ENCODE results near the gene SLC6A4.
"Not testable (repeated sequence)": the region's sequence is repeated elsewhere in the genome, so short reads cannot be mapped to it uniquely, and the experiment has no call there.

SLC6A4 gene

DNA sequence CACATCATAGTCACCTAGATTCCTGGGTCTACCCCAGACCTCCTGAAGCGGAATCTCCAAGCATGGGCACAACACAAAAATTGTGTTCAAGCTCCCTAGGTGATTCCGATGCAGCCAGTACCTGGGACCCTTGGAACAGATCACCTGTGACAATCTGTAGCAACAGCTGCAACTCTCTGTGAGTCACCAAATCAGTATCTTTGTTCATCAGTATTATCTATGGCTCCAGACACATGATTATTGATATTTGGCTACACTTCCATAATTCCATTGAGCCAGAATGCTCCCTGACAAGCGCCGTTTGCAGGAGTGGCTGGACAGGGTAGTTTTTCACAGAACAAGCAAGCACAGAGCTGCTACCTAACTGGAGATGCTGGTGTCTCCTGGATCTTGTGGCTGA lies 16.2 kb downstream of the SLC6A4 start:
- no peak for DNase-seq (ENCODE audit: low read depth in 2 of 2)

DNA sequence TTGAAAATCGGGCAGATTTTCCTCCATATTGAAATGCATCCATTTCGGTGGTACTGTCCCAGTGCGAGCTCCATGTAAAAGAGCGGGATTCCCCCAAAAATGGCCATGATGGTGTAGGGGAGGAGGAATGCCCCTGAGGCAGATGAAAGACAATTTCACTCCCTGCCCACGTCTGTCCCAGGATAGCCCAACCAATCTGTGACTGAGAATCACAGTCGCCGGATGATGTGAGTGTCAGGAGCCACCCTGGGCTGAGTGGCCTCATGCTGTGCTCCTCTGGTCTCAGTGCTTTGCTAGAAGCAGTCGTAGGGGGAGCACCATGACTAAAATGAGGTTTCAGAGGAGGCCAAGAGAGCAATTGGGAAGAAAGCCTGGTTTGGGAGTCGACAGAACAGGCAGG lies 16.7 kb downstream of the SLC6A4 start:
- no peak for DNase-seq (ENCODE audit: low read depth in 2 of 2)

DNA sequence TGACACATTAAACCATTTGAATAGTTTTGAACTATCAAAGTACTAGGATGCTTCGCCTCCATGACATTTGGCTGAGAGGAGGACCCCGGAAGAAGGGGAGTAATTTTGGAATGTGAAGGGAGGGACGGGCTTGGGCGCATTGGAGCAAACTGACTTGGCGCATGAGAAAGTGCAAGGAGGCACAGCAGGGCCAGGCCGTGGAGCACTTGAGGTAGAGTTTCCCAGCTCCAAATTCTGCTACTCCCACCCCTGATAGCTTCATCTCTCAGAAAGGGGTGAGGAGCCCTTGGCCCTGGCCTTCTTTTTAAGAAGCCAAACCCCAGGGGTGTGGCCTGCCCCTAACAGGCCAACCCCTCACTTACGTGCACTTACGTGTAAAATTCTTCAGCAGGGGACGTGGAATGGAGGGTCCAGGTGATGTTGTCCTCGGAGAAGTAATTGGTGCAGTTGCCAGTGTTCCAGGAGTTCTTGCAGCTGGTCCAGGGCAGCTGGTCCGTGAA lies 17.7 kb downstream of the SLC6A4 start:
- DNase-seq (ENCODE audit: low read depth in 2 of 2): no peak

DNA sequence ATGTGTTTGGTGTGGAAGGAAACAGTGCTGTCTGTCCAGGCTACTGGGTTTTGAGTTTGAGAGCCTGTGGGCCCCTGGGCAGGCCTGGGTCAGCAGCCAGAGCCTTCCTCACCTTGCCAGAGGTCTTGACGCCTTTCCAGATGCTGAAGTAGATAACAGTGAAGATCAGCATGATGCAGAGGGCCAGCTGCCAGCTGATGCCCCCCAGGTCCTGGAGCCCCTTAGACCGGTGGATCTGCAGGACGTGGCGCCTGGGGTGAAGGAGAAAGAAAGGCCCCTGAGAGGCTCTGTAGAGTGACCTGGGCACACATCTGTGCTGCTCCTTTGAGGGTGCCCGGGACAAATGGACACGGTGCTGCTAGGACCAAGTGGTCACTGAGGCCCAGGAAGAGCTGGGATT lies 18.4 kb downstream of the SLC6A4 start:
- DNase-seq (ENCODE audit: low read depth in 2 of 2): no peak

DNA sequence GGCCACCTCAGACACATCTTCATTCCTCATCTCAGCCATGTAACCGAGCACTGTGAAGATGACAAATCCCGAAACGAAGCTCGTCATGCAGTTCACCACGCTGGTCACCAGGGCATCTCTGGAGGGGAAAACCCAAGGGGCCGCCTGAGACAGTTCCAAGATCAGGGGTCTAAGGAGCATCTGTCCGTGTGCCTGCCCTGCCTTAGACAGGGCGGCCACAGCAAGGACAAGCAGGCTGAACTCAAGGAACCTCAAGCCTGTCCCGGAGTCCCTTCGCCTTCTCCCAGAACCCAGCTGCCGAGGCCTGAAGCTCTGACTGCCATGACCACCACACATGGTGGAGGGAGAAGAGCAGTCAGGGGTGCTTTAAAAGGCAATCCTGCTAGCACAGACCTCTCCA lies 22.7 kb downstream of the SLC6A4 start:
- DNase-seq (ENCODE audit: low read depth in 2 of 2): no peak

DNA sequence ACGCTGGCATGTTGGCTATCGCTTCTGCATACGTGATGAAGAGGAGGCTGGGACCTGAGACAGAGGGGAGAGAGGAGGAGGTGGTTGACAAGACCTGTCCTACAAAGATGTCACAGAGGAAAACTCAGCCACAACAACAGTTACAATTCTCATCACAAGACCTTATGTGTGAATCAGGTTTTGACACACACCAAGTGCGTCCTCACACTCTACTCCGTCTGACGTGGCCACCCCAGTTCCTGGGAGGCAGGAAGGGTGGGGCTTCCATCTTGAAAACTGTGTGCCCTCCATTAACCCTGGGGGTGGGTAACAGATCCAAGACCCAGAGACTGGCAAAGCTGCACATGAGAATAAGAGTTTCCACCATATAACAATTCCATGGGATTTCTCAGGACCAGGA lies 24.1 kb downstream of the SLC6A4 start:
- DNase-seq (ENCODE audit: low read depth in 2 of 2): no peak

DNA sequence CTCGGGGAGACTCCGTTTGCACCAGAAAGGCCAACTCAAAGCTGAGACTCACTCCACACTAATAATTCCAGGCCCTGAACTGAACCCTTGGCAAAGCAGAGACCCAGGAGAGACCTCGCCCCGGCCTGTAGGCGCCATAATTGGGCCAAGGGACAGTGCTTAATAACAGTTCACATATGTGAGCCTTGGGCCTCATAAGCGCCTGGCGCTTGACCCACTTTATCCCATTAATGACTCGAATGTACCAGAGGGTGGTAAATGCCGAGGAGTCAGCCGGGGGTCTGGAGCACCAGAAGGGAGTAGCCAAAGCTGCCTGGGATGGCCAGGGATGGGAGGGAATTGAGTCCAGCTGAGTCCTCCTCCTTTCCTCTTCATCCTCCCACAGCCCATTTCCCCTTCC lies 24.6 kb downstream of the SLC6A4 start:
- no peak for DNase-seq (ENCODE audit: low read depth in 2 of 2)

DNA sequence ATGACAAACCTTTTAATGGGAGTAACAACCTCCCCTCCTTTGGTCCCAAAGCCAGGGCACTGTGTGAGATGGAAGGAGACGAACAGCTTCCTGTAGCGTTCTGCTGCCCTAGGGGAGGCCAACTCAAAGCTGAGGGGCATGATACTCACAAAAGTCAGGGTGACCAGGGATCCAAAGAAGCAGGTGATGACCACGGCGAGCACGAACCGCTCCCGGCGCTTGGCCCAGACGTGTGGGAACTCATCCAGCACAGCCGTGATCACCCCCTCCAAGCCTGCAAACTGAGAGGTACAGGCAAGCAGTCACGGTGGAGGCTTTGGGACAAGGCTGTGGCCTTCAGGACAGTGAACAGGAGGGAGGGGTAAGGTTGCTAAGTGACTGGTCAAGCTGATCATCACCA lies 25.1 kb downstream of the SLC6A4 start:
- no peak for DNase-seq (ENCODE audit: low read depth in 2 of 2)

DNA sequence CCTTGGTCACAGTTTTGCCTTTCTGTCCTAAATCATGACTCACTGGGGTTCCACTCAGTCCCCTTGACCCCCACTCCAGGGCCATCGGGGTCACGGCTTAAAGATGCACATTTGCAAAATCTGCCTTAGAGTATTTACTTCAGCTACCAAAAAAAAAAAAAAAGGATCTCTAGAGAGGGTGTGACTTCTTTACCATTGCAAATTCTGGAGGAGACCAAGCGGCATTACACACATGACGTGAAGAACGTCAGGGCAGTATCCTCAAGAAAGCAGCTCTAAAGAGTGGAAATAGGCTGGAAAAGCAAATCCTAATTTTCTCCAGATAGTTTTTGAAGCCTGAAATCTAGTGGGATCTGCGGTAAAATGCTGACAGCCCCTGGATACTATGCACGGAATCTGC lies 25.6 kb downstream of the SLC6A4 start:
- no peak for DNase-seq (ENCODE audit: low read depth in 2 of 2)

DNA sequence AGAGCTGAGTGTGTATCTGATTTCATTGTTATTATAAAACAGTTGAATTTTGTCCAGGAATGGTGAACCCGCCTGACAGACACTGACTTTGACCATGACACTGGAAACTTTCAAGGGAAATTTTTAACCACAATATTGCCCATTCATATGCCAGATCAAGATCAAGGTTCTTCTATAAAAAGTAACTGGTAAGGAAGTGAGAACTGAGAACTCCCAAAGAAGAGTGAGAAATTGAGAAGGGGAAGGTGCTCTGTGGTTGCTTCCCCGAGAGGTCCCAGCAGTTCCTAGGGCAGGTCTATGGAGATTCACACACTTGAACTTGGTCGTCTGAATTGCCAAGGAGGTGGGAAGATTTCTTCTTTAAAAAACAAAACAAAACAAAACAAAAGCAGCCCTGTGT lies 27.3 kb downstream of the SLC6A4 start:
- no peak for DNase-seq (ENCODE audit: low read depth in 2 of 2)

DNA sequence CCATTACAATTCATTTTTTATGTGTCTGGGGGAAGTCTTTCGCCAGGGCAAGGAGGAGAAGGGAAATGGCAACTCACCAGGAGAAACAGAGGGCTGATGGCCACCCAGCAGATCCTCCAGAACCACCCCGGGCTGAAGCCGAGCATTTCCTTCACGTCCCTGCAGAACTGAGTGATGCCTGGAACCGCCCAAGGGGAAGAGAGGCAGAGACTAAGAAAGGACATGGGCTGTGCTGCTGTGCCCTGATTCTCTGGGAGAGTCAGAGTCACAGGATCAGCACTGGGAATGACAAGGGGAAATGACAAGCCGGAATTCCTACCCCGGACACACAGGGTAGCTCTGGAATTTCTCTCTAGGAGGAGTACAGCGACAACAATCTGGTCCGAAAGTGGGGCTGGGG lies 27.8 kb downstream of the SLC6A4 start:
- no peak for DNase-seq (ENCODE audit: low read depth in 2 of 2)

DNA sequence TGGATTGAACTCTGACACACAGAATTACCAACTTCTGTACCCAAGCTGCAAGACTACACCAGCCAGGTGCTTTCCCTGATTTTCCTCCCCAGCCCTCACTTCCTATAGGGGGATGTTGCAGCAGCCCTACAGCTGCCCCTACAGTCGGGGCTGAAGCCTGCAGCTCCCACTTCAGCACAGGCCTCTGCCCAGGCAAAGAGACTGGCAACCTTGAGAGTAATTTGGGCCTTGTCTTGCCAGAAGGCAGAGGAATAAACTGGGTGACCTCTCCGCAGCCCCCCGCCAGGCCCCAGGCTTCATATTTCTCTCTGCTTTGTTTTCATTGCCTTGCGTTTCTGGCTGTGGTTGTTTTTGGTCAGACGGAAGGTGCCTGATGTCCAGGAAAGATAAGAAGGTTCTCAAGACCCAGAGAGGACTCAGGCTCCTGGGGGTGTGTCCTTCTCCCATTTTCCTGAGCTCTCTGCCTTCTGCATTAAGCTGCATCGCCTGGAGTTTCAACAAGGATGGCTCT lies 32.0 kb downstream of the SLC6A4 start:
- no peak for DNase-seq (ENCODE audit: low read depth in 2 of 2)

DNA sequence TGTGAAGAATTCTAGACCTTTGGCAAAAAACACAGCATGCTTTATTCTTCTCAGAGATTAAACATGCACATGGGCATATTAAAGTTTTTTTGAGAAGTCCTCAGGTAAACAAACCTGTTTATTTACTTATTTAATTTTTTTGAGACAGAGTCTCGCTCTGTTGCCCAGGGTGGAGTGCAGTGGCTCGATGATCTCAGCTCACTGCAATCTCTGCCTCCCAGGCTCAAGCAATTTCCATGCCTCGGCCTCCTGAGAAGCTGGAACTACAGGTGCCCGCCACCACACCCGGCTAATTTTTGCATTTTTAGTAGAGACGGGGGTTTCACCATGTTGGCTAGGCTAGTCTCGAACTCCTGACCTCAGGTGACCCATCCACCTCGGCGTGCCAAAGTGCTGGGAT lies 34.8 kb downstream of the SLC6A4 start:
- DNase-seq (ENCODE audit: low read depth in 2 of 2): not testable (repeated sequence)

DNA sequence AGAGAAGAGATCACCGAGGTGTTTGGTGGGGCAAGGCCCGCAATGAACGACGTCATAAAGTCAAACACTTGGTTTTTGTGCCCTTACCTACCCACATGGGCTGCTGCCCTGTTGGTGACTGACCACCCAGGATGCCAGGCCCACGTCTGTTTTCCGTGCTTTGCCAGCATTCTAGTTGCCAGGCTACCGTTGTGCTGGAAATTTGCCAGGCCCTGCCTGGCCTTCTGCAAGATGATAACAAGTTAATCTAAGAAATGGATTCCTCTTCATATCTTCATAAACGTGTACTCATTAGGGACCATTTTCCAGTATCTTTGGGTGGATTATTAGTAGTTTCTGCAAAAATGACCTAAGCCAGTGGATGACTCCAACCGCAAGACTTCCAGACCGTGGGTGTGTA lies 35.4 kb downstream of the SLC6A4 start:
- no peak for DNase-seq (ENCODE audit: low read depth in 2 of 2)

DNA sequence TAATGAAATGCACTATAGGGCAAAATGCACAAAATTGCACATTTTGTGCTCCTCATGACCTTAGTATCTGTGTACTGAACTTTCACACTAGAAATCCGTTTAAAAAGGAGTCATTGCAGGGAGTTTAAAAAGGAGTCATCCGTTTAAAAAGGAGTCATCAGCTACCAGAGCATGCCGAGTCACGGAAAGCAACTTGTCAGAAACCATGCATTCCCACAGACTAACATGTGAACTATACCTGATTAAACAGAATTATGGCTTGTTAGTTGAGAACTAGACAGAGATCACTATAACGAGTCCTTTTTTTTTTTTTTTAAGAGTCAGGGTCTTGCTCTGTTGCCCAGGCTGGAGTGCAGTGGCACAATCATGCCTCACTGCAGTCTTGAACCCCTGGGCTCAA lies 35.9 kb downstream of the SLC6A4 start:
- no peak for DNase-seq (ENCODE audit: low read depth in 2 of 2)

DNA sequence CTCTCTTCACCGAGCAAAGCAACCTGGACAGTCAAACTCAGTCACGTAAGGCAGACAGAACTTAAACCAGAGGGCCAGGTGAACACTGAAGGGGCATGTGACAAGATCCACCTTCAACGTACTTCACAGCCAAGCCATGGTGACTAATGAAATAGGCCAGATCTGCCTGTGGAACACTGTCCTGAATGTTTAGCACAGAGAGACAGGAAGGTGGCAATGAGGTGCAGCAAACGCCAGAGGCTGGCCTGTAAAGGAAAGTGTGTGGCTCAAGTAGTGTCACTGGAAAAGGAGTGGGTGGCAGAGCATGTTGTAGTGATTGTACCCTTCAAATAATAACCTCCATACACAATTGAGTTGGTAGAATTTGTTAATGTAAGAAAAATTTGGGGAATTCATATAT lies 38.1 kb downstream of the SLC6A4 start:
- DNase-seq (ENCODE audit: low read depth in 2 of 2): no peak

DNA sequence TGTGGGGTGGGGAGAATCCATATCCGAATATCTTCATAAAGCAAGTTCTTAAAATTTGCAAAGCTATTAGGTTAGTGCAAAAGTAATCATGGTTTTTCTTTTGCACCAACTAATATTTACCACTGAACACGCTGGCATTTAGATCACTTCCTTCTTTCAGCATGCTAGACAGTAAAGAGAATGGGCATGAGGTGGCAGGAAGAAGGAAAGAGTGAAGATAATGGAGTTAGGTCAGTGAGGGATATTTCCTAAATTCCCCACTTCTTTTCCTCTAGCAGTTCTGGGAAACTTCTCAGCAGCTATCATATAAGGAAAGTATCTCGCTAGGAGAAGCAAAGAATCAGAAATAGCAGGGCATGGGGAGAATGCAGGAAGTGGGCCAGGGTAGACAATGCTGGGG lies 39.0 kb downstream of the SLC6A4 start:
- no peak for DNase-seq (ENCODE audit: low read depth in 2 of 2)

DNA sequence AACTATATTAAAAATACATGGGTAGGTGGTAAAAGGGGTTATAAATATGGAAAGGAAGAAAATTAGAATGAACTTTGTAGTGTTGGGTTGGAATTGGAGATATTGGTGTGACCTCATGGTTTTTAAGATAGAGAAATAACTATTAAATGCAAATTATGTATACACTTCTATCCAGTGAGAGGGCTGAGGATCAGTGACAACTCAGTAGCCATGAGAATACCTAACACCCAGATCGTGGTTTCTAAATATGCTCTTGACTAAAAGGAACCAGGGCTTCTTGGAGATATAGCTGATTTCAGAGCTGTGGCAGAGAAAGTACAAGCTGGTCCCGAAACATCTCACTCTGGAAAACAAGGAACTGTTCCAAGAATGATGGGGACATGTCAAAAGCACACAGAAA lies 44.4 kb downstream of the SLC6A4 start:
- no peak for DNase-seq (ENCODE audit: low read depth in 2 of 2)

DNA sequence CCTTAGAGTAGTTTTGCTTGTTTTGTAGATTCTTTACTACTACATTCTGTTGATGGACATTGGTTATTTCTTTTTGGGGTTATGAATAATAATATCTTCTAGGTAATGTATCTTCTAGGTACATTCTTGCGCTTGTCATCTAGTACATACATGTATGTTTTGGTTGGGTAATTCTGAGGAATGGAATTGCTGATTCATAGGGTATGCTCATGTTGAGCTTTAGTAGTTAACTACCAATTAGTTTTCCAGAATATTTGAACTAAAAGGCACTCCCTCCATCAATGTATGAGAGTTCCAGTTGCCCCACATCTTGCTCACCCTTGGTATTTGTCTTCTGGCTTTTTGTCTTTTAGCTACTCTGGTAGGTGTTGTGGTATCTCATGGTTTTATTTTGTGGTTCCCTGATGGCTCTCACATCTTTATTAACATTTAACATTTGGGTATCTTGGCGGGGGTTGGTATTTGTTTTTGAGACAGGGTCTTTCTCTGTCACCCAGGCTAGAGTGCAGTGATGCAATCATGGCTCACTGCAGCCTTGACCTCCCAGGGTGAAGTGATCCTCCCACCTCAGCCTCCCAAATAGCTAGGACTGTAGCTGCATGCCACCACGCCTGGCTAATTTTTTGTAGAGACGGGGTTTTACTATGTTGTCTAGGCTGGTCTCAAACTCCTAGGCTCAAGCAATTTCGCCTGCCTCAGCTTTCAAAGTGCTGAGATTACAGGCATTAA lies 47.1 kb downstream of the SLC6A4 start:
- DNase-seq (ENCODE audit: low read depth in 2 of 2): no peak

DNA sequence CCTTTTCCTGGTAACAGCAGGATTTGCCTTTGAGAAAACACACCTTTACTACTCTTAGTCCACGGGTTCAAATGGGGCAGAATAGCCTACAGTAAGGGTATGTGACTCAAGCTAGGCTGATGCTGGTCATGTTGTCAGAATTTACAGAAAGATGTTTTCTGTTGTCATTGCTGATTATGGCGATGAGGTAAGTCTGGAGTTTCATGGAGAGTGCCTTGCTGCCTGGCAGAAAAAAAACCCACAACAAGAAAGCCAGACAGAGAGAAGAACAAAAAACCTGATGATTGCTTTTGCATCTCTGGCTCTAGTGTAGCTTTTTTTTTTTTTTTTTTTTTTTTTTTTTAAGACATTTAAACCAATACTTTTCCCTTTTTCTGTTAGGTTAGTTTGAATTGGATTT lies 47.9 kb downstream of the SLC6A4 start:
- no peak for DNase-seq (ENCODE audit: low read depth in 2 of 2)

DNA sequence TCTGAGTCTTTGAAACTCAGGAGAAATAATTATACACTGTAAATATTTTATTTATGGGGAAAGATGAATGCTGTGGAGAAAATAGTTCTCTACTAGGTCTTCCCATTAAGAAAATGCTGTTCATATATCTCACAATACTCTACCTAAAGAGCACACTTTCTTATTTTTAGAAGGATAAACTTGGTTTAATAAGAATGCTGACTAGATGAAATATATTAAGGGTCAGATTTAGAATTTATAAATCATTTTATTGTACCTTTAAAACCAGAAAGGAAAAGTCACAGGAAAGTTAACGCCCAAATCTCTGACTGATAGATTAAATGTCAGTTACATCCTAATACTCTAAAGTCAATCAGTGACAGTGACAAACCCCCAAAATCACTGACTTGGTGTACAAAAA lies 48.7 kb downstream of the SLC6A4 start:
- DNase-seq (ENCODE audit: low read depth in 2 of 2): no peak

DNA sequence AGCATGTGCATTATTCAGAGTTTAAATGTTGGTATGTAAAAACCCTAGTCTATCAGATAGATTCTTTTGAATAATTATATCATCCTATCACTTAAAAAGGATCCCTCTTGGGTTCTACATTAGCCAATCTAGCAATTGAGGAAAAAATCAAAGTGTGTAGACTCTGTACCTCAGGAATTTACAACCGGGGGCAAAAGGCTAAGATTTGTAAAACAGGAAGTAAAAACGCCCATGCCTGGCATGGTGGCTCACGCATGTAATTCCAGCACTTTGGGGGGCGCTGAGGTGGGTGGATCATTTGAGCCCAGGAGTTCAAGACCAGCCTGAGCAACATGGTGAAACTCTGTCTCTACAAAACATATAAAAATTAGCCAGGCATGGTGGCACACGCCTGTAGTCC lies 58.6 kb downstream of the SLC6A4 start:
- DNase-seq (ENCODE audit: low read depth in 2 of 2): no peak

DNA sequence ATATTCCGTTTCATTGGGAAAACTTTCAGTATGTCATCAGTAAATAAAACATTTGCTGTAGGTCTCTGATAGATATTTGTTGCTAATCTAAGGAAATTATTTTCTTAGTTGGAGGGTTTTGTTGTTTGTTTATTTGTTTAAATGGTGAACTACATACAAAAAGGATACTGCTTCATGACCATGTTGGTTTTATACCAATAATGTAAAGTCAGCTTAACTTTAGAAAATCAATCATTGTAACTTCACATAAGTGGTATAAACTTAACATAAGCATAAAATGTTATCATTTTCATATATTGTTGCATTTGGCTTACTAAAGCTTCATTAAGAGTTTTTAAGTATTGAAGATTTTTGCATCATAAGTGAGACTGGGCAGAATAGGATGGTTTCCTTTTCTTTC lies 60.9 kb downstream of the SLC6A4 start:
- no peak for DNase-seq (ENCODE audit: low read depth in 2 of 2)

DNA sequence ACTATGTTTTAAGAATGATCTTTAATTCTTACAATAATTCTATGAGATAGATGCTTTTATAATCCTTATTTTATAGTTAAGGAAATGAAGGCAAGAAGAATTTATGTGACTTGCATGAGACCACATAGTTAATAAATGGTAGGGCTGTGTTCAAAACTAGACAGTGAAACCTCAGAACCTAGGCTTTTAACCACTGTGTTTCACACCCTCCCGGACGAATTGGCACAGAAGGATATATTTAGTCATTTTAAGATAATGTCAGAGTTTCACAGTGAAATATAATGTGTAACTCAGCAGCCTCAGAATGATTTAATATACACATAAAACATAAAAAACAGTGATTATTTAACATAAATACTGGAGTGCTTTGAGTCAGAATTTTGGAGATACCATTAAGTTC lies 61.8 kb downstream of the SLC6A4 start:
- DNase-seq (ENCODE audit: low read depth in 2 of 2): peak in 1 of 2 donors; percentile 19
